Mesenchymal stem cell (in vitro differentiated cells and primary cell): ENCODE data around the gene BACE1-AS.

Experiments used
- DNase-seq: peaks from one replicate; pipeline ENCODE4 v3.0.0-alpha.2; 2013
- H2AFZ ChIP-seq: one replicate; pipeline ENCODE4 v1.6.1; 2013; ENCODE audit warnings: low read depth, mild to moderate bottlenecking, control low read depth, inconsistent platforms, low read length, moderate library complexity
- H2AK5ac ChIP-seq: 2 replicates; pipeline ENCODE4 v1.6.1; 2013; ENCODE audit warnings: low read length, moderate library complexity, mild to moderate bottlenecking, inconsistent platforms; ENCODE audit not compliant: severe bottlenecking
- H2BK120ac ChIP-seq: one replicate; pipeline ENCODE4 v1.6.1; 2013; ENCODE audit warnings: low read depth, mild to moderate bottlenecking, inconsistent platforms, low read length, moderate library complexity
- H2BK12ac ChIP-seq, 2 experiments: one replicate each; pipeline ENCODE4 v1.6.1; 2013; ENCODE audit warnings: inconsistent platforms in 2 of 2, low read length in 2 of 2, mild to moderate bottlenecking in 2 of 2, moderate library complexity in 2 of 2, control low read depth in 1 of 2
- H2BK15ac ChIP-seq: one replicate; pipeline ENCODE4 v1.6.1; 2013; ENCODE audit warnings: mild to moderate bottlenecking, low read depth, inconsistent platforms; ENCODE audit not compliant: poor library complexity, severe bottlenecking
- H2BK5ac ChIP-seq: 2 replicates; pipeline ENCODE4 v1.6.1; 2013; ENCODE audit warnings: low read depth, mild to moderate bottlenecking, low read length, control low read depth, inconsistent platforms; ENCODE audit not compliant: poor library complexity, severe bottlenecking
- H3K14ac ChIP-seq, 2 experiments: one replicate each; pipeline ENCODE4 v1.6.1; 2013; ENCODE audit warnings: inconsistent platforms in 2 of 2, low read length in 2 of 2, control low read depth in 1 of 2, mild to moderate bottlenecking in 1 of 2, moderate library complexity in 1 of 2
- H3K18ac ChIP-seq, 2 experiments: one replicate each; pipeline ENCODE4 v1.6.1; 2013; ENCODE audit warnings: inconsistent platforms in 2 of 2, low read length in 2 of 2, control low read depth in 1 of 2, low read depth in 1 of 2, mild to moderate bottlenecking in 1 of 2
- H3K23ac ChIP-seq, 2 experiments: one replicate each; pipeline ENCODE4 v1.6.1; 2013; ENCODE audit warnings: inconsistent platforms in 2 of 2, low read length in 2 of 2, mild to moderate bottlenecking in 2 of 2, moderate library complexity in 2 of 2, control low read depth in 1 of 2
- H3K27ac ChIP-seq: 2 replicates; pipeline ENCODE4 v1.5.1; 2013; ENCODE audit warnings: mild to moderate bottlenecking, moderate library complexity, low read length, control low read depth, inconsistent platforms; ENCODE audit not compliant: poor library complexity, severe bottlenecking
- H3K27me3 ChIP-seq, 2 experiments: 2 replicates each; pipeline versions ENCODE4 v1.6.1 to v1.7.0; 2013; ENCODE audit warnings: low read length in 2 of 2, mild to moderate bottlenecking in 2 of 2, moderate library complexity in 2 of 2, control low read depth in 1 of 2, inconsistent platforms in 1 of 2; ENCODE audit not compliant: control insufficient read depth in 1 of 2, insufficient read depth in 1 of 2
- H3K36me3 ChIP-seq, 2 experiments: 2 replicates each; pipeline versions ENCODE4 v1.6.1 to v1.7.0; 2013; ENCODE audit warnings: low read length in 2 of 2, control low read depth in 1 of 2, inconsistent platforms in 1 of 2, low read depth in 1 of 2, mild to moderate bottlenecking in 1 of 2; ENCODE audit not compliant: insufficient read depth in 2 of 2, control insufficient read depth in 1 of 2
- H3K4ac ChIP-seq, 2 experiments: one replicate each; pipeline ENCODE4 v1.6.1; 2013; ENCODE audit warnings: inconsistent platforms in 2 of 2, low read length in 2 of 2, mild to moderate bottlenecking in 2 of 2, moderate library complexity in 2 of 2, control low read depth in 1 of 2, low read depth in 1 of 2
- H3K4me1 ChIP-seq: 2 replicates; pipeline ENCODE4 v1.6.1; 2013; ENCODE audit warnings: low read depth, low read length, control low read depth; ENCODE audit not compliant: control insufficient read depth, insufficient read depth
- H3K4me2 ChIP-seq: 2 replicates; pipeline ENCODE4 v1.6.1; 2013; ENCODE audit warnings: low read length, mild to moderate bottlenecking, inconsistent platforms; ENCODE audit not compliant: poor library complexity, severe bottlenecking
- H3K4me3 ChIP-seq, 2 experiments: 2 replicates each; pipeline versions ENCODE4 v1.5.1 to v1.7.0; 2013; ENCODE audit warnings: low read length in 2 of 2, mild to moderate bottlenecking in 2 of 2, control low read depth in 1 of 2, low read depth in 1 of 2; ENCODE audit not compliant: insufficient read depth in 1 of 2
- H3K79me1 ChIP-seq: replicated peaks from 2 replicates; pipeline ENCODE4 v1.6.1; 2013; ENCODE audit warnings: mild to moderate bottlenecking, control low read depth, low read length, inconsistent platforms; ENCODE audit not compliant: poor library complexity, severe bottlenecking
- H3K9ac ChIP-seq: 2 replicates; pipeline ENCODE4 v1.7.0; 2013; ENCODE audit warnings: mild to moderate bottlenecking, low read length, moderate library complexity
- H3K9me3 ChIP-seq: 2 replicates; pipeline ENCODE4 v1.7.0; 2013; ENCODE audit warnings: mild to moderate bottlenecking, low read length; ENCODE audit not compliant: control insufficient read depth
- H4K8ac ChIP-seq: one replicate; pipeline ENCODE4 v1.6.1; 2013; ENCODE audit warnings: inconsistent platforms, mild to moderate bottlenecking, low read length, moderate library complexity
- H4K91ac ChIP-seq: one replicate; pipeline ENCODE4 v1.6.1; 2013; ENCODE audit warnings: mild to moderate bottlenecking, low read length, inconsistent platforms
- WGBS: methylation state at CpG from one replicate; pipeline ENCODE4 v1.1.7; 2013; ENCODE audit warnings: mixed read lengths; 5-methylcytosine and 5-hydroxymethylcytosine counted together

BACE1-AS gene

GRCh38 chr11:117286588-117286987 lies 4.6 kb upstream of the BACE1-AS start:
- Histone ChIP-seq H3K18ac (no peak overlapping the region), H3K27ac (no peak overlapping the region), H3K4me1 (peaks cover 2% of the 10 kb centered on the region), H4K91ac (no peak overlapping the region), H2BK15ac (no peak overlapping the region), H2BK5ac (no peak overlapping the region), H3K79me1 (peaks cover 5% of the 10 kb centered on the region), H3K36me3 (peaks cover 54 to 96% of the 10 kb centered on the region in 2 experiments), H4K8ac (no peak overlapping the region), H3K27me3 (no peaks in the 10 kb centered on the region), H2AK5ac (no peak overlapping the region), H2BK120ac (no peak overlapping the region), H3K9me3 (no peaks in the 10 kb centered on the region), H3K9ac (no peak overlapping the region), H3K4me3 (no peak overlapping the region), H3K14ac (no peak overlapping the region), H2AFZ (no peak overlapping the region), H2BK12ac (no peak overlapping the region), H3K4ac (no peak overlapping the region), H3K4me2 (no peak overlapping the region), H3K23ac (no peak overlapping the region)
- WGBS: 92% methylated on average over 1 of the region's 2 CpGs
- DNase-seq: no peak

- H2BK5ac ChIP-seq: no peak overlapping the region
- no peak overlapping the region for H3K18ac ChIP-seq
- H3K36me3 ChIP-seq: peaks cover 46 to 96% of the 10 kb centered on the region in 2 experiments
- no peak overlapping the region for H2AK5ac ChIP-seq
- H3K4ac ChIP-seq: no peak overlapping the region
- H3K9ac ChIP-seq: no peak overlapping the region
- no peak overlapping the region for H3K4me3 ChIP-seq
- H3K23ac ChIP-seq: no peak overlapping the region
- H3K4me1 ChIP-seq: no peaks in the 10 kb centered on the region
- no peak overlapping the region for H2BK120ac ChIP-seq
- H3K27ac ChIP-seq: no peak overlapping the region
- no peak overlapping the region for H4K91ac ChIP-seq
- H2BK15ac ChIP-seq: no peak overlapping the region
- H3K79me1 ChIP-seq: peaks cover 1% of the 10 kb centered on the region
- peak; percentile 9 for DNase-seq
- 62% methylated on average over 1 of the region's 3 CpGs for whole genome bisulfite sequencing
- no peak overlapping the region for H2BK12ac ChIP-seq
- H3K27me3 ChIP-seq: no peaks in the 10 kb centered on the region
- no peak overlapping the region for H2AFZ ChIP-seq
- H3K14ac ChIP-seq: no peak overlapping the region
- H3K4me2 ChIP-seq: no peak overlapping the region
- H3K9me3 ChIP-seq: no peaks in the 10 kb centered on the region
- no peak overlapping the region for H4K8ac ChIP-seq
Observed at GRCh38 chr11:117287668-117288067, 3.5 kb upstream of the BACE1-AS start.

DNA sequence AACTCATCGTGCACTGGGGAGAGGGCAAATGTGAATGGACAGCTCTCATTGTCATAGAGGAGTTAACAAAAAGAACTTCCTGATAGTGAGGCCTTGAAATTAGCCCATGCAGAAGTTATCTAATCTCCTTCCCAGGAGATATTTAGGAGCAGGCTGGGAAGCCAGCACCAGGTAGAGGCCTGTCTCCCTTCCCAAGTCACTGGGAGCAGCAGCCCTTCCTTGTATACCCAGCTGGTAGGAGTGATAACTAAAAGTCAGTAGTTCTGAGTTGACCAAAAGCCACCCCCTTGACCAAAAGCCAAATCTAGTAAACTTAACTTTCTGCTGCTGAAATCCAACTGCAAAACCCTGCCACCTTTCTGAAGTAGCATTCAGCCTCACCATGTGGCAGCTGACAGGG lies 1.4 kb upstream of the BACE1-AS start:
- H3K9ac ChIP-seq: no peak overlapping the region

DNA sequence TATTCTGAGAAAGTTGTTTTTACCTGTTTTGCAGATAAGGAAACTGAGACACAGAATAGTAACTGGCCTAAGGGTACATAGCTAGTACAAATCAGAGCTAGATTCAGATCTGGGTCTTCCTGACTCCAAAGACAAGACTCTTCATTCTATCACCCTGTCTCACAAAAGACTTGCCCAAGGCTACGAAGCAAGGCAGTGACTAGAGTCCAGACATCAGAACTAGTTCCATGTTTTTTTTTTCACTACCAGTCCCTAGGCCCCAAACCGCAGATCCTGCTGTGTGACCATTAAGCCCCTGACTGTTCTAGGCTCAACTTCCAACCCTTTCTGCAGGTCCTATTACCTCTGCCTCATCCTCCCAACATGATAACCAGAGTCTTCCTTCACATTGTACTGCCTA lies 1.5 kb downstream of the BACE1-AS start:
- H3K27ac ChIP-seq: no peak overlapping the region
- H3K4me2 ChIP-seq: no peak overlapping the region
- H2AK5ac ChIP-seq: no peak overlapping the region
- H3K23ac ChIP-seq: no peak overlapping the region
- H2BK5ac ChIP-seq: no peak overlapping the region
- DNase-seq: no peak
- no peak overlapping the region for H3K4ac ChIP-seq
- no peak overlapping the region for H3K18ac ChIP-seq
- no peak overlapping the region for H3K4me3 ChIP-seq
- no peak overlapping the region for H4K8ac ChIP-seq
- H2AFZ ChIP-seq: no peak overlapping the region
- H2BK15ac ChIP-seq: no peak overlapping the region
- no peaks in the 10 kb centered on the region for H3K4me1 ChIP-seq
- no peak overlapping the region for H2BK12ac ChIP-seq
- H3K79me1 ChIP-seq: peaks cover 4% of the 10 kb centered on the region
- no peak overlapping the region for H2BK120ac ChIP-seq
- WGBS: 96% methylated on average over 2 of the region's 2 CpGs
- no peak overlapping the region for H4K91ac ChIP-seq
- no peak overlapping the region for H3K14ac ChIP-seq
- H3K27me3 ChIP-seq: no peaks in the 10 kb centered on the region
- peaks cover 56 to 85% of the 10 kb centered on the region in 2 experiments for H3K36me3 ChIP-seq
- H3K9ac ChIP-seq: no peak overlapping the region
- no peaks in the 10 kb centered on the region for H3K9me3 ChIP-seq

More for the DNA sequence above, 1.4 kb upstream of the BACE1-AS start:
- H3K9me3 ChIP-seq: no peaks in the 10 kb centered on the region
- no peak overlapping the region for H3K14ac ChIP-seq
- no peak overlapping the region for H2BK5ac ChIP-seq
- H4K8ac ChIP-seq: no peak overlapping the region
- no peak overlapping the region for H3K23ac ChIP-seq
- no peaks in the 10 kb centered on the region for H3K27me3 ChIP-seq
- H2BK15ac ChIP-seq: no peak overlapping the region
- no peak overlapping the region for H3K4me2 ChIP-seq
- no peak overlapping the region for H3K18ac ChIP-seq
- H3K4me3 ChIP-seq: no peak overlapping the region
- H2BK12ac ChIP-seq: no peak overlapping the region
- no peak overlapping the region for H2AK5ac ChIP-seq
- no peaks in the 10 kb centered on the region for H3K4me1 ChIP-seq
- 100% methylated on average over 1 of the region's 1 CpG for WGBS
- no peak overlapping the region for H3K4ac ChIP-seq
- DNase-seq: no peak
- H2BK120ac ChIP-seq: no peak overlapping the region
- no peak overlapping the region for H2AFZ ChIP-seq
- H3K36me3 ChIP-seq: peaks cover 49 to 96% of the 10 kb centered on the region in 2 experiments
- no peak overlapping the region for H4K91ac ChIP-seq
- peaks cover 1% of the 10 kb centered on the region for H3K79me1 ChIP-seq
- H3K27ac ChIP-seq: no peak overlapping the region
